OCI-LY7 (cell line): Measurements from ENCODE around the gene SERP2. TPM values are rescaled to one million over a fixed set of nuclear protein-coding genes. Genes with fewer than 3 reads are reported as not detected.

Experiments
- total RNA-seq, 2 experiments: library from RNA; depleted of rRNA in 1 of 2; stranded (reverse); fragments of >200 nt in 1 of 2; shearing (Covaris generic) in 1 of 2; gene quantifications; 2 replicates each; pipeline ENCODE4 v1.2.3, GENCODE V29; 2014 to 2022

SERP2 gene
- total RNA-seq, 2 experiments from 2014 or later: not detected

Other genes with a start within 250 kb of the SERP2 start
- gene TSC22D1, start 202.5 kb downstream of the SERP2 start, total RNA-seq (2014; rRNA removed; shearing (Covaris generic)): 13.4 and 14.6 TPM in 2 replicates
- 27.2 and 27.7 TPM in 2 replicates for gene TSC22D1, start 202.5 kb downstream of the SERP2 start, total RNA-seq (2022)